Measurements from ENCODE around the gene TMEM59L.
"Not testable (repeated sequence)": the region's sequence is repeated elsewhere in the genome, so short reads cannot be mapped to it uniquely, and the experiment has no call there.

TMEM59L gene

DNA sequence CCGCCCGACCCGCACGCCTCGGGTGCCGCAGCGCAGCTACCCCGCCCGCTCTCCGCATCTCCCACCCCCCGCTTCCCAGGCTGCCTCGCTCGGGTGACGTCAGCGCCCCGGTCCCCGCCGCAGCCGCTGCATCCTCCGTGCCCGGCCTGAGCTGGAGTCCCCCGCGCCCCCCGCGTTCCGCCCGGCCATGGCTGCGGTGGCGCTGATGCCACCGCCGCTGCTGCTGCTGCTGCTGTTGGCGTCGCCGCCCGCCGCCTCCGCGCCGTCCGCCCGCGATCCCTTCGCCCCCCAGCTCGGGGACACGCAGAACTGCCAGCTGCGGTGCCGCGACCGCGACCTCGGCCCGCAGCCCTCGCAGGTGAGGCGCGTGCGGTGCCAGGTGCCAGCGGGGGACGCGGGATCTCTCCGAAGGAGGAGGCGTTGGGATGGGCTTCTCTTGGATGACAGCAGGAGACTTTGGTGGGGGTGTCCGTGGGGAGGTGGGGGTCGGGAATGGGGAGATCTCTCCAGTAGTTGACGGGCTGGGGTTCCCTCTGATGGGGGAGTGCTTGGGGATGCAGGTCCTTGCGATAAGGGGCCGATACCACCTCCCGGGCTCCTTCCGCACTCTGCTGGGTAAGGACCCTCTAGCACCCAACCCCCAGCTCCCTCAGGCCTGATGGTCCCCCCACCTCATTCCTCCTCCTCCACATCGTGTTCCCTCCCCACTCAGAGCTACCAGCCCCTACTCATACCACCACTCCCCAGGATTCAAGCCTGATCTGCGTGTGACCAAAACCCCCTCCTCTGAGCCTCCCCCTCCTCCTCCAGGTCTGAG is at the start of gene TMEM59L:
TSS of gene TMEM59L (plus strand) at position 99 of the 817 bp plus-strand sequence. CDS start at position 188, 89 bp downstream.
- peak; percentile 31 to 50 for DNase-seq

DNA sequence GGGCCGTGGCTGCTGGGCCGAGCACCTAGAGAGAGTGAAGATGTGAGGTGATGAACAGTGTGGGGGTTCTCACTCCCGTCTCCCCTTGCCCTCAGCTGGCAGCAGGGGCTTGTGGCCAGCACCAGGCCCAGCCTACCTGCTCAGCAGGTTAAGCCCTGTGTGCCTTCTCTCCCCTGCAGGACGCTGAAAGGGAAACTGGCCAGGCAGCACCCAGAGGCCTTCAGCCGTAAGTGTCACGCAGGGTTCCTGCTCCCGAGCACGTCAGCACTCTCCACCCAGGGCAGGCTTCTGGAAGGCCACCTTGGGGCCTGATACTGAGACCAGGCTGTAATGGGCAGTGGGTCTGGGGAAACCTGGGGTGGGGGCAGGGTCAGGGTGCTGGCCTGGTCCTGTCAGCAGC is 45.7 kb upstream of the TMEM59L start:
- no peak for DNase-seq

DNA sequence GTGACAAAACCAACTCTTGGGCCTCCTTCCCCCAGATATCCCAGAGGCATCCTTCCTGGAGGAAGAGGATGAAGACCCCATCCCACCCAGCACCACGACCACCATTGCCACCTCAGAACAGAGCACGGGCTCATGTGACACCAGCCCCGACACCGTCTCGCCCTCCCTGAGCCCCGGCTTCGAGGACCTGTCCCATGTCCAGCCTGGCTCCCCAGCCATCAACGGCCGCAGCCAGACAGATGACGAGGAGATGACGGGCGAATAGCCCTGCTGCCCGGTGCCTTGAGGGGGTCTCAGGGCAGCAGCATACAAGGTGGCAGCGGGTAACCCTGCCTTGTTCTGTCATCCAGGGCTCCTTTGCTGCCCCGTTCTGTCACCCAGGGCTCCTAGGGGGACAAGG is 44.3 kb upstream of the TMEM59L start:
- no peak for DNase-seq

DNA sequence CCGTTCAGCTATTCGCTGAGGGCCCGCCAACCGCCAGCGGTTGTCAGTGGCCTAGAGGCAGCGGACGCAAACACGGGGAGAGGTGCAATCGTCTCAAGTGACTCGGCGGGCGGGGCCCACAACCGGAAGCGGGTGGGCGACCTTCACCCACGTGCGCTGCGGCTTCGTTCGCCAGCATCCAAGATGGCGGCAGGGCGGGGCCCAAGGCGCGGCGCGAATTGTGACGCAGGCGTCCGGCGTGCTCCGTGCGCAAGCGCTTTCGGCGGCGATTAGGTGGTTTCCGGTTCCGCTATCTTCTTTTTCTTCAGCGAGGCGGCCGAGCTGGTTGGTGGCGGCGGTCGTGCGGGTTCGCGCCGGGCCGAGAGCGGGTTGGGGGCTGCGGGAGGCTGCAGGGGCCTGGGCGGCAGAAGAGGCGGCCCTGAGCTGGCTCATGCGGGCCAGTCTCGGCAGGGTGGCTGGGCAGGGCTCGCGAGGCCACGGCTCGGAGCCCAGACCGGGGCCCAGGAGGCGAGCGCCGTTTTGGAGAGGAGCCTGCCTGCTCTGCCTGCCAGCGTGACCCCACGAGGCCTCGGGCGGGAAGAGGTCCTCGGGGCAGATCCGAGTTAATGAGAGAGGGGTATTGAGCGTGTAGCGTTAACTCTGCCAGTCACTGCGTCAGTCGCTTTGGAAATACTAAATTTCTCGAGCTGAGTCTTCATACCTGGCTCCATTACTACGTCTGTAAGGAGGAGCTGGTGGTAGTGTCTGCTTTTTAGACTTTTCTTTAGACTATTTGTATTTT is 40.9 kb upstream of the TMEM59L start, which contains the start of gene UBA52:
TSS of gene UBA52 (plus strand) at position 294 of the 781 bp plus-strand sequence. CDS start 1,444 bp downstream, outside the sequence.
- peak; percentile 98 to 99 for DNase-seq

DNA sequence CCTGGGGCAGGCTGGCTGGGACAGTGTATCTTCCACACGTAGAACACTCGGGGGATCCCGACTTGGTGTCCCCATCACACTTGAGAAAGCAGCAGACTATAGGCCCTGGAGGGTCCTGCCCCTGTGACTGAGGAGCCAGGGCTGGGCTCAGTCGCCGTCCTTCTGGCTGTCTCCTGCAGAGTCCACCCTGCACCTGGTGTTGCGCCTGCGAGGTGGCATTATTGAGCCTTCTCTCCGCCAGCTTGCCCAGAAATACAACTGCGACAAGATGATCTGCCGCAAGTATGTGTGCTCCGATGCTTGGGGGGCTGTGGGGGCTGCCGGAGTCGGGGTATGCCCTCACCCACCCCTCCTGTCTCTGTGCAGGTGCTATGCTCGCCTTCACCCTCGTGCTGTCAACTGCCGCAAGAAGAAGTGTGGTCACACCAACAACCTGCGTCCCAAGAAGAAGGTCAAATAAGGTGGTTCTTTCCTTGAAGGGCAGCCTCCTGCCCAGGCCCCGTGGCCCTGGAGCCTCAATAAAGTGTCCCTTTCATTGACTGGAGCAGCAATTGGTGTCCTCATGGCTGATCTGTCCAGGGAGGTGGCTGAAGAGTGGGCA is 37.9 kb upstream of the TMEM59L start:
- DNase-seq, result no peak

DNA sequence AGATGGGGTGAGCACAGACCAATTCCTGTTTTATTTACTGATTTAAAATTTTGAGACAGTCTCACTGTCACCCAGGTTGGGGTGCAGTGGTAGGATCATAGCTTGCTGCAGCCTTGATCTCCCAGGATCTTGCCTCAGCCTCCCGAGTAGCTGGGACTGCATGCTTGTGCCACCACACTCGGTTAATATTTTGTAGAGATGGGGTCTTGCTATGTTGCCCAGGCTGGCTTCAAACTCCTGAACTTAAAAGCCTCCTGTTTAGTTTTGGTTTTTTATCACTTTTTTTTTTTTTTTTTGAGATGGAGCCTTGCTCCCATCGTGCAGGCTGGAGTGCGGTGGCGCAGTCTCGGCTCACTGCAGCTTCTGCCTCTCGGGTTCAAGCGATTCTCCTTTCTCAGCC is 36.3 kb upstream of the TMEM59L start:
- DNase-seq, result no peak

DNA sequence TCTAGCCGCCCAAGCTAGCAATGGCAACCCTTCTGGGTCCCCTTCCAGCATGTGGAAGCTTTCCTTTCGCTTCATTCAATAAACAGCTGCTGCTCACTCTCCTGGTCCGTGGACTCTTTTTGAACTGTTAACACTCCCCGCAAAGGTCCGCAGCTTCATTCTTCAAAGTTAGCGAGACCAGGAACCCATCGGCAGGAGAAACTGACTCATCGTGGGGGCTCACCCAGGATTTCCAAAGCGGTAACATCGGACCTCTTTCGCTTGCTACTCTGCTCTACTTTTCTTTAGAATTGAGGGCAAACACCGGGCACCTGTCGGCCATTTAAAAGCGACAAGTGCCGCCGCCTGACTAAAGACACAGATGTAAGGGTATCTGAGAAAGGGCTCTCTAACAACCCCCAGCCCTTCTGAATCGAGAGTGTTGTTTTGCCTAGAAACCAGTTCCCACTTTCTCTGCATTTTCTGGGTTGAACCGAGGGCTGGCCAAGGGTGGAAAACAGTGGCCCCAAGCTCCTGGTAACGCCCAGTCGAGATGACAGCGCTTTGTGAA is 35.2 kb upstream of the TMEM59L start:
- DNase-seq, result no peak

DNA sequence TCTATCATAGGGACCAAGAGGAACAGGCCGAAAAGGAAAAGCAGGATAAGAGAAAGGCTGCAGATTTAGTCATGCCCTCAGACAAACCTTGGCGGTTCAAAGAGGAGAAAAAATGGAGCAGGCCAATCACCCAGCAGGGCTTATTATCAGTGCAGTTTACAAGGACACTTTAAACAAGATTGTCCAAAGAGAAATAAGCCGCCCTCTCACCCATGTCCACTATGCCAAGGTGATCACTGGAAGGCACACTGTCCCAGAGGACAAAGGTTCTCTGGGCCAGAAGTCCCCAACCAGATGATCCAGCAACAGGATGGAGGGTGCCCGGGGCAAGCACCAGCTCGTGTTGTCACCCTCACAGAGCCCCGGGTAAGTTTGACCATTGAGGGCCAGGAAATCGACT is 32.4 kb upstream of the TMEM59L start:
- no peak for DNase-seq

DNA sequence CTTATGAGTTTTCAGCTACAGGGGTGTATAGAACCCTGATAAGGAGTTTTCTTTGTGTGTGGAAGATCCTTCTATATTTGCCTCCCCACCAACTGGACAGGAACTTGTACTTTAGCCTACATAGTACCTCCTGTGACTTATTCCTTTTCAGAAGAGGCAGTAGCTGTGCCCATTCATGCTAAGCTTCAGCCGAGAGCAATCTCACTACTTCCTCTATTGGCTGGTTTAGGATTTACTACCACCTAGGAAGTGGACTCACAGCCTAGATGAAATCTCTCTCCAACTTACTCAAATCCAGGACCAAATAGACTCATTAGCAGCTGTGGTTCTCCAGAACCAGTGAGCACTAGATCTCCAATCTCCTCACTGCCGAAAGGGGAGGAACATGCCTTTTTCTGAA is 26.4 kb upstream of the TMEM59L start:
- DNase-seq, result no peak

DNA sequence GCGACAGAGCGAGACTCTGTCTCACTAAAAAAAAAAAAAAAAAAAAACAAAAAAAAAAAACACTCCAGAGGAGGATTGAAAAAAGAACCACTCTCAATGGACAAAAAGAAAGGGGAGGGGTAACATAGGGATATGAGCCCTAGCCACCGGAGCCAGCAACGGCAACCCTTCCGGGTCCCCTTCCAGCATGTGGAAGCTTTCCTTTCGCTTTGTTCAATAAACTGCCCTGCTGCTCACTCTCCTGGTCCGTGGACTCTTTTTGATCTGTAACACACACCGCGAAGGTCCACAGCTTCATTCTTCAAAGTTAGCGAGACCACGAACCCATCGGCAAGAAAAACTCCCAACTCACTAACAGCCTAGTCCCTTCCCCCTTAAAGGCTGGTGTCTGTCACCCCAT is 25.1 kb upstream of the TMEM59L start:
- no peak for DNase-seq

DNA sequence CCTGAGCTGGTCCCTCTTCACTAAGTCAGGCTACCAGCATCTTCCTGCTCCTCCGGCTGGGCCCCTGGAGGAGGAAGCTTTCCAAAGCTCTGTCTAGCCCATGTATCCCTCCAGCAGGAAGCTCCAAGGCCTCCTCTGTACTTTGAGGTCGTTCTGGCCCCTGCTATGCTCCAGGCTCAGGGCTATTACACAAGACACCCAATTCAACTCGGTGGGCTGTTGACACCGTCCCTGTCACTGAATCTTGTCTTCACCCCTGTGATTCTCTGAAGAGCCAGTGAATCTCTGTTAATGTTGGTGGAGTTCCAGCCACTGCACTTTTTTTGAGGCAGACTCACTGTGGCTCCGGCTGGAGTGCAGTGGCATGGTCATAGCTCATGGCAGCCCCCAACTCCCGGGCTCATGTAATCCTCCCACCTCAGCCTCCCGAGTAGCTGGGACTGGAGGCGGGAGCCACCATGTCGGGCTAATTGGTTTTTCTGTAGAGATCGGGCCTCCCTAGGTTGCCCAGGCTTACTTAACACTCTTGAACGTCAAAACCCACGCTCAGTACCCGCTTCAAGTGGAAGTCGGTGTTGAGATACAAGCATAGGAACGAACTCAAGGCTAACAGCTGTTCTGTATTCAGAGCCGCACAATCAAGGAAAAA is 24.6 kb upstream of the TMEM59L start:
- DNase-seq, result no peak

DNA sequence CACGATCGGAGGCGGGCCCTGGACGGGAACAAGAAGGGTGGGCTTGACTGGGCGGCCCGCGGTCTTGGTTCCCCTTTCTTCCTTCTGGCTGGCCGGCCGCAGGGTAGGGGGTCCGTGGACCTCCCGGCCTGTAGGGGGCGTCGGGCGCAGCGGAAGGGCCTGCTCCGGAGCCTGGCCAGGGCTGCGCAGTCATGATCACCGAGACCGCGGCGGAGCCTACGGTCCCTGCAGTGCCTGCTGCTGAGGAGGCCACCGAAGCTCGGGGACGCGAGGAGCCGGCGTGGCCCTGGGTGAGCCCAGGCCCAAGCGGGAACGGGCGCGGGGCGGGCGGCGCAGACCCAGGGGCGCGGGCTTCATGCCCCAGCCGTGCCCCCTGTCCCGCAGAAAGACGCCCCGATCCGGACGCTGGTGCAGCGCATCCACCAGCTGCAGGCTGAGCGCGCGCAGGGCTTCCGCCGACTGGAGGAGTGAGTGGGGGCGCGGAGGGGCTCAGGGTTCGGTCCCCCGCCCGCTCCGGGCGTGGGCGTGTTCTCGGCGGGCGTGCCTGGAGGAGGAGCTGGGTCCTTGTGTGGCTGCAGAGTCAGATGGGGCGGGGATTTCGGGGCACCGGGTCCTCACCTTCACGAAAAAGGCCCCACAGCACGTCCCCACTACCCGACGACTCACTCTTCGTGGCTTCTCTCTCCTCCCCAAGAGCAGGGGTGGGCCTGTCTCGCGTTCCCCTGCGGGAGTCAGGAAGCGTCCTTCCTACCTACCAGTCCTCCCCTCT is 23.9 kb upstream of the TMEM59L start, which contains the start of gene REX1BD:
TSS of gene REX1BD (plus strand) at position 188 of the 769 bp plus-strand sequence. CDS start at position 192, 4 bp downstream.
- peak; percentile 91 to 93 for DNase-seq

DNA sequence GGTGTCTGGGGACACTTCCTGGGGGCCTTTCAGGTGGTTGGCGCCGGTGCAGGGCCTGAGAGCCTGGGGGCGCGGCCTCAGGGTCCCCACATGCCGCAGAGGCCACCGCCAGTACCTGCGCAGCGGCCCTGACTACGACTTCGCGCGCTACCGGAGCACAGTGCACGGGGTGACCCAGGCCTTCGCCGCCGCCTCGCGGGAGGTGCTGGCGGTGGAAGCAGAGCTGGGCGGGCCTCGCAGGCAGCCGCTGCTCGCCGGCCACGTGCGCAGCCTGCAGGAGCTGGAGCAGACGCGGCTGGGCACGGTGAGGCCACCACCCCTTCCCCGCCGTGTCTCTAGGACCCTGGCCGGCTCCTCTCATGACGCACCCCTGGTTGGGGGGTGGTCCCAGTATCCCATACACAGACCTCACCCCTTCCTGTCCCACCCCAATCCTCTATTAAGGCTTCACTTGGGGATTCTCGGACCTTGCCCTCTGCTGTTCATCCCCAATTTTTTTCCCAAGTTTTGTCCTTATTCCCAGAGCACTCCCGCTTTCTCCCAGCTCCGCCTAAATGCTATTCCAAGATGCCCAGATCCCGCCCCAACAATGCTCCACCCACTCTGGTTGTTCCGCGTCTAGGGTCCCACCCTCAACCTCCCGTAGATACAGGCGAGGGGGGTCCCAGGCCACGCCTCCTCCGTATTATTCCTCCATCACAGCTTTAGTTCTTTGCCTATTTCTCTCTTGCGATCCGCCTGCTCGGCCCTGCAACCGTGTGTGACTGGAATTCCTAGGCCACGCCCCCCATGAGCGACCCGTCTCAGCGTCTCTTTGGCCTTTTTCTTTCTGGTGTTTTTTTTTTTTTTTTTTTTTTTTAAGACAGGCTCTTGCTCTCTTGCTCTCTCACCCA is 23.0 kb upstream of the TMEM59L start:
- DNase-seq, result peak in 1 of 2 experiments; percentile 65

DNA sequence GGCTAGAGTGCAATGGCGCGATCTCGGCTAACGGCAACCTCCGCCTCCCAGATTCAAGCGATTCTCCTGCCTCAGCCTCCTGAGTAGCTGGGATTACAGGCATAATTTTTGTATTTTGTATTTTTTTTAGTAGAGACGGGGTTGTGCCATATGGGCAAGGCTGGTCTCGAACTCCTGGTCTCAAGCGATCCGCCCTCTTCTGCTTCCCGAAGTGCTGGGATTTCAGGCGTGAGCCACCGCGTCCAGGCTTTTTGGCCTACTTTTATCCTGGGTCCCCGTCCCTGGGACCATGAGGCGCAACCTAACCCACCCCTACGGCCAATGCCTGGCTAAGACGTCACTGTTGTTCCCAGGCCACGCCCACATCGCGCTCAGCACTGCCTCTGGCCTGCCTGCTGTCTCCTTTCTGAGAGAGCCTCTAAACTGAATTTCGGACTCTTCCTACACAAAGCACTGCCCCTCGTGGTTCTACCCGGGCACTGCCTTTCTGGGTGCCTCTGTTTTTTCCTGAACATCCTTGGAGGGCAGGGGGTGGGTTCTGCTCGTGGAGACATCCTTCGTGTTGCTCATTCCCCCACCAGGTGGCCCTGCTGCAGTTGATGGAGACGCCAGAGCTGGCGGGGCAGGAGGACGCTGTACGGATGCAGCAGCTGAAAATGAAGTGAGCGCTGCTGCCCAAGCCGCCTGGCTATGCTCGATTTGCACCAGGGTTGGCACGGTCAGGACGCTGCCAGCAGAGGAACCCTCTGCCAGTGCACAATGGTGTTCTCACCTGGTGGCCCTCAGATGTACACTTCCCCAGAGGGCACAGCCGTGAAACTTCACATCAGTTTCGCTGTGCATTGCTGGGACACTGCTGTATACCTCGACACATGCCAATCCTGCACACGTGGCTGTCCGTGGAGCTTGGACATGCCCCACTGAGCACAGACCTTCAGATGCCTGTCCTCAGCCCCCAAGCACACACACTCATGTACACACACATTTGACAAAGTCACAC is 22.1 kb upstream of the TMEM59L start:
- no peak for DNase-seq

DNA sequence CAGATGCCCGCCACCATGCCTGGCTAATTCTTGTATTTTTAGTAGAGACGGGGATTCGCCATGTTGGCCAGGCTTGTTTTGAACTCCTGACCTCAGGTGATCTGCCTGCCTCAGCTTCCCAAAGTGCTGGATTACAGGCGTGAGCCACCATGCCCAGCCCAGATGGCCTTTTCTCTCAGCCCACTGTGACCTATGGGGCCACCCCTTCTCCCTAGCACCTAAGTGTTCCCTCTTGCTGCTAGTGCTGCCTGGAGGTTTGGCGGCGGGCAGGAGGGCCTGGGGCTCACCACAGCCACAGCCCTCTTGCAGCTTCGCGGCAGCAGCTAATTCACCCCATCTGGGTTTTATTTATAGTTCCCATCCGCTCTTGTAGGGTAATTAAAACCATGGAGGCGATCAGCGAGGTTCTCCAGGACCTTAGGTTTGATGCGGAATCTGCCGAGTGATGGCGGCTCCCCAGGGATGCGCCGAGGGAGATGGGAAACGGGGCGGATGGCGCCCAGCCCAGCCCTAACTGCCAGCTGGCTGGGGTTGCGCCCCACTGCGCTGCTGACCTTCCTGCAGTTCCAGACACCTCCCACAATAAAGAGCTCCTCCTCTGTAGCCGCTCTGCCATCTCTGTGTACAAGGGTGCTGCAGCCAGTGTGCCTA is 20.8 kb upstream of the TMEM59L start:
- DNase-seq, result no peak

DNA sequence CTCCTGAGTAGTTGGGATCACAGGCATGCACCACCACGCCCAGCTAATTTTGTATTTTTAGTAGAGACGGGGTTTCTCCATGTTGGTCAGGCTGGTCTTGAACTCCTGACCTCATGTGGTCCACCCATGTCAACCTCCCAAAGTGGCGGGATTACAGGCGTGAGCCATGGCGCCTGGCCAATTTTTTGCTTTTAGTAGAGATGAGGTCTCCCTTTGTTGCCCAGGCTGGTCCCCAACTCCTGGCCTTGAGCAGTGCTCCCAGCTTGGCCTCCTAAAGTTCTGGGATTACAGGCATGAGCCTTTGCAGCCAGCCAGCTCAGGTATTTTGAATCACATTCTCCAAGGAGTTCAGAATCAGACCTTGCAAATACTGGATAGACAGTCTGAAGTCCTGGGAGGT is 19.9 kb upstream of the TMEM59L start:
- DNase-seq, result not testable (repeated sequence)

DNA sequence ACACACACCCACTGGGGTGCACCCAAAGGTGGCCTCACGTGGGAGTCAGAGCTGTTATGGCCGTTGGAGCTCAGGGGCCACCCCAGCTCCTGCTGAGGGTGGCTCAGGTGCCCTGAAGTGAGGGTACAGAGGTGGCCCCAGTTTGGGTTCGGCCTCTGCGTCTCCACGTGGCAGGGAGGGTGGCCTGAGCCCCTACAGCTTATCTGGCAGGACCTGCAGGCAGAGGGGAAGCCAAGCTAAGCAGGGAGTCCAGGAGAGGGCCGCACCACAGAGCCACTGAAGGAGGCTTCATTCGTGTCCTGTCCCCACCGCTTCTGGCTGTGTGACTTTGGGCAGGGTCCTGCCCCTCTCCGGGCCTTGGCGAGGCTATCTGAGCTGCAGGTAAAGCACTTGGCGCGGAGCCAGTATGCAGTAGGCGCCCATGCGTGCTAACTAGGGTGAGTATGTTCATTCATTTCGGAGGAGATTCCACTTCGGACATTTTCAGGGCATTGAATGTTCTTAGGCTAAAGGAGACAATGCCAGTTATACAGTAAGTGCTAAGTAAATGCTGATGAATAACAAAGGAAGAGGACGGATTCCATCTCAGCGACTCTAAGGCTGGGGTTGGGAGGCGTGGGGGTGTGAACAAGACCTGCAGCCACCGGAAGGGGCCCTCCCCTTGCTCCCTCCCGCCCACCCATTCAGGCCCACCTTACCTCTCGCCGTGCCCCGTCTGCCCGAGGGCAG is 19.1 kb upstream of the TMEM59L start:
- no peak for DNase-seq
